SKM-1 (cell line): ENCODE data around the gene MAN1B1.
"Not testable (repeated sequence)": the region's sequence is repeated elsewhere in the genome, so short reads cannot be mapped to it uniquely, and the experiment has no call there.

Experiments used
- DNase-seq: peaks from one replicate; lab custom pipeline; 2025; ENCODE audit not compliant: unreplicated experiment; lab: John Stamatoyannopoulos, UW

MAN1B1 gene

GRCh38 chr9:137126786-137127185 lies 40.0 kb downstream of the MAN1B1 start:
- no peak for DNase-seq

GRCh38 chr9:137127301-137128157 lies 40.7 kb downstream of the MAN1B1 start:
- peak; percentile 48 for DNase-seq

GRCh38 chr9:137128158-137128861 lies 41.5 kb downstream of the MAN1B1 start:
- no peak for DNase-seq

- no peak for DNase-seq
Measured at GRCh38 chr9:137128862-137129455, 42.2 kb downstream of the MAN1B1 start.

GRCh38 chr9:137129456-137130175 lies 42.8 kb downstream of the MAN1B1 start:
- DNase-seq: peak; percentile 82

- no peak for DNase-seq
Measured at GRCh38 chr9:137130176-137130755, 43.5 kb downstream of the MAN1B1 start.

GRCh38 chr9:137134191-137134590 lies 47.4 kb downstream of the MAN1B1 start:
- DNase-seq: no peak

GRCh38 chr9:137135154-137135553 lies 48.4 kb downstream of the MAN1B1 start:
- not testable (repeated sequence) for DNase-seq

- DNase-seq: no peak
Measured at GRCh38 chr9:137136261-137136880, 49.6 kb downstream of the MAN1B1 start.

- DNase-seq: no peak
Measured at GRCh38 chr9:137136881-137137607, 50.3 kb downstream of the MAN1B1 start.

GRCh38 chr9:137138058-137138721 lies 51.4 kb downstream of the MAN1B1 start:
- DNase-seq: no peak

GRCh38 chr9:137138722-137139467 lies 52.1 kb downstream of the MAN1B1 start, which contains the start of gene GRIN1:
Gene GRIN1 (plus strand): TSS chr9:137139154. CDS start chr9:137139487, 333 bp downstream.
- DNase-seq: no peak

GRCh38 chr9:137139468-137140150 lies 52.8 kb downstream of the MAN1B1 start:
- no peak for DNase-seq

- no peak for DNase-seq
Measured at GRCh38 chr9:137140151-137141012, 53.6 kb downstream of the MAN1B1 start.

GRCh38 chr9:137141050-137141810 lies 54.4 kb downstream of the MAN1B1 start:
- DNase-seq: no peak
